GM12864 (cell line): ENCODE measurements around the gene ARL17A.
"Not testable (repeated sequence)": the region's sequence is repeated elsewhere in the genome, so short reads cannot be mapped to it uniquely, and the experiment has no call there.

ENCODE experiments used
- DNase-seq: peaks from one replicate; pipeline ENCODE4 v3.0.0-alpha.2; 2011; ENCODE audit warnings: low read depth
- H3K4me3 ChIP-seq: 2 replicates; pipeline ENCODE4 v1.5.1; 2011; ENCODE audit warnings: mild to moderate bottlenecking, low read depth, low read length, control low read depth

The ARL17A gene

GRCh38 chr17:46579083-46580075, at the start of gene ARL17A:
Gene ARL17A, minus strand, starts transcription at chr17:46579691. Its CDS starts 3,369 bp downstream, at chr17:46576322.
- not testable (repeated sequence) for H3K4me3 ChIP-seq, DNase-seq

- DNase-seq, H3K4me3 ChIP-seq: not testable (repeated sequence)
Observed at GRCh38 chr17:46628753-46629436, 49.4 kb upstream of the ARL17A start.

GRCh38 chr17:46627452-46627851, 48.0 kb upstream of the ARL17A start:
- not testable (repeated sequence) for DNase-seq, H3K4me3 ChIP-seq

GRCh38 chr17:46624726-46625125, 45.2 kb upstream of the ARL17A start:
- not testable (repeated sequence) for DNase-seq, H3K4me3 ChIP-seq

- H3K4me3 ChIP-seq, DNase-seq: not testable (repeated sequence)
Observed at GRCh38 chr17:46623790-46624189, 44.3 kb upstream of the ARL17A start.

- not testable (repeated sequence) for H3K4me3 ChIP-seq, DNase-seq
Observed at GRCh38 chr17:46618975-46619374, 39.5 kb upstream of the ARL17A start.

GRCh38 chr17:46617121-46617520, 37.6 kb upstream of the ARL17A start:
- DNase-seq, H3K4me3 ChIP-seq: not testable (repeated sequence)

- DNase-seq, H3K4me3 ChIP-seq: not testable (repeated sequence)
Observed at GRCh38 chr17:46613876-46614275, 34.4 kb upstream of the ARL17A start.

GRCh38 chr17:46611304-46611703, 31.8 kb upstream of the ARL17A start:
- not testable (repeated sequence) for DNase-seq, H3K4me3 ChIP-seq

GRCh38 chr17:46603125-46603524, 23.6 kb upstream of the ARL17A start:
- H3K4me3 ChIP-seq, DNase-seq: not testable (repeated sequence)

GRCh38 chr17:46600767-46601166, 21.3 kb upstream of the ARL17A start:
- DNase-seq, H3K4me3 ChIP-seq: not testable (repeated sequence)

GRCh38 chr17:46598344-46598931, 18.9 kb upstream of the ARL17A start:
- not testable (repeated sequence) for H3K4me3 ChIP-seq, DNase-seq

- not testable (repeated sequence) for DNase-seq, H3K4me3 ChIP-seq
Observed at GRCh38 chr17:46591332-46591731, 11.8 kb upstream of the ARL17A start.

GRCh38 chr17:46590157-46591146, 11.0 kb upstream of the ARL17A start, which contains the start of gene NSF:
Gene NSF, plus strand, starts transcription at chr17:46590669. Its CDS starts 107 bp downstream, at chr17:46590776.
- H3K4me3 ChIP-seq, DNase-seq: not testable (repeated sequence)

GRCh38 chr17:46585444-46585843, 6.0 kb upstream of the ARL17A start:
- DNase-seq, H3K4me3 ChIP-seq: not testable (repeated sequence)

GRCh38 chr17:46580082-46580481, 591 bp upstream of the ARL17A start:
- not testable (repeated sequence) for DNase-seq, H3K4me3 ChIP-seq

GRCh38 chr17:46571796-46572195, 7.7 kb downstream of the ARL17A start:
- not testable (repeated sequence) for H3K4me3 ChIP-seq, DNase-seq

- H3K4me3 ChIP-seq, DNase-seq: not testable (repeated sequence)
Observed at GRCh38 chr17:46566980-46567379, 12.5 kb downstream of the ARL17A start.
